HG02852 (cell line): Measurements from ENCODE around the gene WDR47.
"Not testable (repeated sequence)": the region's sequence is repeated elsewhere in the genome, so short reads cannot be mapped to it uniquely, and the experiment has no call there.

Experiments
- ATAC-seq: cut with Tn5 transposase; IDR thresholded peaks from one replicate; pipeline ENCODE4 v1.9.1; 2021; ENCODE audit warnings: mild to moderate bottlenecking, moderate library complexity; ENCODE audit not compliant: unreplicated experiment

WDR47 gene

GRCh38 chr1:108969346-108969745, 72.6 kb downstream of the WDR47 start:
- ATAC-seq: no peak

GRCh38 chr1:108963052-108963686, 78.7 kb downstream of the WDR47 start, which contains the start of gene CLCC1:
CLCC1 (minus strand) TSS chr1:108963484; CDS start chr1:108950437, 13,047 bp downstream.
- peak; percentile 90 for ATAC-seq

- peak; percentile 31 for ATAC-seq
Measured at GRCh38 chr1:108962681-108963051, 79.2 kb downstream of the WDR47 start.

GRCh38 chr1:108961752-108962486, 80.0 kb downstream of the WDR47 start:
- no peak for ATAC-seq

- no peak for ATAC-seq
Measured at GRCh38 chr1:108961198-108961597, 80.7 kb downstream of the WDR47 start.

- ATAC-seq: no peak
Measured at GRCh38 chr1:108960719-108961118, 81.2 kb downstream of the WDR47 start.

- ATAC-seq: no peak
Measured at GRCh38 chr1:108957888-108958287, 84.0 kb downstream of the WDR47 start.

- no peak for ATAC-seq
Measured at GRCh38 chr1:108955881-108956280, 86.0 kb downstream of the WDR47 start.

- no peak for ATAC-seq
Measured at GRCh38 chr1:108955111-108955510, 86.8 kb downstream of the WDR47 start.

- ATAC-seq: no peak
Measured at GRCh38 chr1:108953452-108953851, 88.5 kb downstream of the WDR47 start.

- ATAC-seq: no peak
Measured at GRCh38 chr1:108951242-108951641, 90.7 kb downstream of the WDR47 start.

- ATAC-seq: no peak
Measured at GRCh38 chr1:108949044-108949443, 92.9 kb downstream of the WDR47 start.

- no peak for ATAC-seq
Measured at GRCh38 chr1:108947871-108948525, 93.9 kb downstream of the WDR47 start.

- ATAC-seq: no peak
Measured at GRCh38 chr1:108936170-108936569, 105.7 kb downstream of the WDR47 start.

- no peak for ATAC-seq
Measured at GRCh38 chr1:108933944-108934343, 108.0 kb downstream of the WDR47 start.

GRCh38 chr1:108927565-108927964, 114.3 kb downstream of the WDR47 start:
- not testable (repeated sequence) for ATAC-seq

GRCh38 chr1:108925920-108926319, 116.0 kb downstream of the WDR47 start:
- ATAC-seq: no peak
